Vein endothelial cell (primary cell): ENCODE data around the gene HBG1. TPM values are rescaled to one million over a fixed set of nuclear protein-coding genes. Genes with fewer than 3 reads are reported as not detected.

Experiments used
- total RNA-seq: library from RNA; depleted of rRNA; stranded (reverse); fragments of >200 nt; gene quantifications from 2 replicates; pipeline ENCODE4 v1.2.3, GENCODE V29; 2012

The HBG1 gene
- not detected in 2 replicates for total RNA-seq

GRCh38 chr11:5249807-5250396 lies at the start of gene HBG1:
HBG1 (minus strand) TSS chr11:5249857; CDS start chr11:5249804, 53 bp downstream.

GRCh38 chr11:5269715-5270147 lies 20.1 kb upstream of the HBG1 start, which contains the start of gene HBE1:
HBE1 (minus strand) TSS chr11:5269945; CDS start chr11:5269890, 55 bp downstream.

DNA sequence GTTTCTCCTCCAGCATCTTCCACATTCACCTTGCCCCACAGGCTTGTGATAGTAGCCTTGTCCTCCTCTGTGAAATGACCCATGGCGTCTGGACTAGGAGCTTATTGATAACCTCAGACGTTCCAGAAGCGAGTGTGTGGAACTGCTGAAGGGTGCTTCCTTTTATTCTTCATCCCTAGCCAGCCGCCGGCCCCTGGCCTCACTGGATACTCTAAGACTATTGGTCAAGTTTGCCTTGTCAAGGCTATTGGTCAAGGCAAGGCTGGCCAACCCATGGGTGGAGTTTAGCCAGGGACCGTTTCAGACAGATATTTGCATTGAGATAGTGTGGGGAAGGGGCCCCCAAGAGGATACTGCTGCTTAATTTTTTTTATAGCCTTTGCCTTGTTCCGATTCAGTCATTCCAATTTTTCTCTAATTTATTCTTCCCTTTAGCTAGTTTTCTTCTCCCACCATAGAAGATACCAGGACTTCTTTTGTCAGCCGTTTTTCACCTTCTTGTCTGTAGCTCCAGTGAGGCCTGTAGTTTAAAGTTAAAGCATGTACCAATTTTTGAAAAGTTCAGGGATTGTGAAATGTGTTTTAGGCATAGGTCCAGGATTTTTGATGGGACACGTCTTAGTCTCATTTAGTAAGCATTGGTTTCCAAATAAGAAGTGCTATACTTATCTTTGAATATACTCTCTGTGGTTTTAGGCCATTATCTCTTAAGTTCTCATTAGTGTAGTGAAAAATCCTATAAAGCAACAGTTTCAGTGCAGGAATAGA lies 5.2 kb upstream of the HBG1 start, which contains the start of gene HBG2:
TSS of gene HBG2 (minus strand) at position 136 of the 768 bp plus-strand sequence. CDS start at position 83, 53 bp downstream.

GRCh38 chr11:5234381-5234834 lies 15.2 kb downstream of the HBG1 start, which contains the start of gene HBD:
HBD (minus strand) TSS chr11:5234483; CDS start chr11:5234433, 50 bp downstream.

DNA sequence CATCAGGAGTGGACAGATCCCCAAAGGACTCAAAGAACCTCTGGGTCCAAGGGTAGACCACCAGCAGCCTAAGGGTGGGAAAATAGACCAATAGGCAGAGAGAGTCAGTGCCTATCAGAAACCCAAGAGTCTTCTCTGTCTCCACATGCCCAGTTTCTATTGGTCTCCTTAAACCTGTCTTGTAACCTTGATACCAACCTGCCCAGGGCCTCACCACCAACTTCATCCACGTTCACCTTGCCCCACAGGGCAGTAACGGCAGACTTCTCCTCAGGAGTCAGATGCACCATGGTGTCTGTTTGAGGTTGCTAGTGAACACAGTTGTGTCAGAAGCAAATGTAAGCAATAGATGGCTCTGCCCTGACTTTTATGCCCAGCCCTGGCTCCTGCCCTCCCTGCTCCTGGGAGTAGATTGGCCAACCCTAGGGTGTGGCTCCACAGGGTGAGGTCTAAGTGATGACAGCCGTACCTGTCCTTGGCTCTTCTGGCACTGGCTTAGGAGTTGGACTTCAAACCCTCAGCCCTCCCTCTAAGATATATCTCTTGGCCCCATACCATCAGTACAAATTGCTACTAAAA lies 22.8 kb downstream of the HBG1 start, which contains the start of gene HBB:
TSS of gene HBB (minus strand) at position 340 of the 579 bp plus-strand sequence. CDS start at position 290, 50 bp downstream.

GRCh38 chr11:5200582-5200981 lies 49.1 kb downstream of the HBG1 start, which contains the start of gene OR51V1:
OR51V1 (minus strand) TSS chr11:5200682; CDS start chr11:5200682, 0 bp downstream.

Other genes with a start within 250 kb of the HBG1 start
- gene OR52J3, start 203.3 kb downstream of the HBG1 start, total RNA-seq, result not detected in 2 replicates
- gene OR52E2, start 190.2 kb downstream of the HBG1 start, total RNA-seq, result not detected in 2 replicates
- gene OR52E1, start 180.3 kb downstream of the HBG1 start, total RNA-seq, result not detected in 2 replicates
- not detected in 2 replicates for gene OR52A5, start 111.5 kb downstream of the HBG1 start, total RNA-seq
- not detected in 2 replicates for gene OR52A1, start 95.1 kb downstream of the HBG1 start, total RNA-seq
- not detected in 2 replicates for gene OR51V1, start 49.2 kb downstream of the HBG1 start, total RNA-seq
- gene HBB, start 22.8 kb downstream of the HBG1 start, total RNA-seq, result not detected in 2 replicates
- gene HBD, start 15.4 kb downstream of the HBG1 start, total RNA-seq, result not detected in 2 replicates
- gene HBG2, start 4.9 kb upstream of the HBG1 start, total RNA-seq, result not detected in 2 replicates
- not detected in 2 replicates for gene HBE1, start 20.1 kb upstream of the HBG1 start, total RNA-seq
- not detected in 2 replicates for gene OR51B4, start 52.1 kb upstream of the HBG1 start, total RNA-seq
- gene OR51B2, start 74.4 kb upstream of the HBG1 start, total RNA-seq, result not detected in 2 replicates
- not detected in 2 replicates for gene OR51B5, start 93.7 kb upstream of the HBG1 start, total RNA-seq
- not detected in 2 replicates for gene OR51B6, start 101.7 kb upstream of the HBG1 start, total RNA-seq
- not detected in 2 replicates for gene OR51M1, start 134.0 kb upstream of the HBG1 start, total RNA-seq
- not detected in 2 replicates for gene OR51Q1, start 172.3 kb upstream of the HBG1 start, total RNA-seq
- not detected in 2 replicates for gene OR51I1, start 191.7 kb upstream of the HBG1 start, total RNA-seq
- not detected in 2 replicates for gene OR51I2, start 199.5 kb upstream of the HBG1 start, total RNA-seq
- gene OR52D1, start 238.8 kb upstream of the HBG1 start, total RNA-seq, result not detected in 2 replicates